Measurements from ENCODE around the gene DMRT3.

Gene DMRT3

GRCh38 chr9:982394-983230 is 6.2 kb downstream of the DMRT3 start:
- no CpG with 5 or more reads among the region's 15 CpGs for WGBS (ENCODE audit: extremely low coverage, insufficient coverage, insufficient read length)
- no peak overlapping the region for H2BK12ac ChIP-seq (ENCODE audit: low read length)
- no peak overlapping the region for H2AFZ ChIP-seq (ENCODE audit: insufficient read depth, low read length, poor library complexity)
- no peaks in the 10 kb centered on the region for H3K9me3 ChIP-seq (ENCODE audit: insufficient read depth, low read depth, low read length)
- H2BK120ac ChIP-seq (ENCODE audit: insufficient read depth, low read length, poor library complexity), result no peak overlapping the region
- no peak overlapping the region for H3K9ac ChIP-seq (ENCODE audit: low read length)
- H3K27me3 ChIP-seq (ENCODE audit: insufficient read depth, low read length), result peaks cover 41% of the 10 kb centered on the region
- no peaks in the 10 kb centered on the region for H3K79me2 ChIP-seq (ENCODE audit: control insufficient read depth, insufficient read depth, low read length, poor library complexity)
- H3K27ac ChIP-seq (ENCODE audit: low read depth, low read length), result no peak overlapping the region
- no peaks in the 10 kb centered on the region for H3K36me3 ChIP-seq (ENCODE audit: control insufficient read depth in 1 of 2, insufficient read depth in 2 of 2, low read length in 2 of 2)
- H3K4me3 ChIP-seq (ENCODE audit: low read depth, low read length), result no peak overlapping the region
- no peak overlapping the region for H2AK5ac ChIP-seq (ENCODE audit: low read length)
- DNase-seq, result peak in 1 of 2 donors; percentile 38
- no peak overlapping the region for H4K91ac ChIP-seq (ENCODE audit: low read depth, low read length)
- H3K23ac ChIP-seq (ENCODE audit: low read length), result no peak overlapping the region
- no peak overlapping the region for H3K4me2 ChIP-seq (ENCODE audit: low read length)
- no peak overlapping the region for H3K14ac ChIP-seq (ENCODE audit: low read length)
- H4K8ac ChIP-seq (ENCODE audit: low read depth, low read length), result no peak overlapping the region
- H4K12ac ChIP-seq (ENCODE audit: low read depth, low read length), result no peak overlapping the region
- H2BK5ac ChIP-seq (ENCODE audit: low read depth, low read length, poor library complexity), result no peak overlapping the region
- H3K4ac ChIP-seq (ENCODE audit: low read depth, low read length), result no peak overlapping the region
- H3K79me1 ChIP-seq (ENCODE audit: low read length), result no peaks in the 10 kb centered on the region
- H3K18ac ChIP-seq (ENCODE audit: low read length), result no peak overlapping the region
- H3K4me1 ChIP-seq (ENCODE audit: control insufficient read depth in 1 of 2, insufficient read depth in 2 of 2, low read length in 2 of 2), result no peaks in the 10 kb centered on the region

GRCh38 chr9:994005-994404 is 17.6 kb downstream of the DMRT3 start:
- no peaks in the 10 kb centered on the region for H3K79me2 ChIP-seq (ENCODE audit: control insufficient read depth, insufficient read depth, low read length, poor library complexity)
- H2AFZ ChIP-seq (ENCODE audit: insufficient read depth, low read length, poor library complexity), result no peak overlapping the region
- H3K4ac ChIP-seq (ENCODE audit: low read depth, low read length), result no peak overlapping the region
- H3K27me3 ChIP-seq (ENCODE audit: insufficient read depth, low read length), result peaks cover 5% of the 10 kb centered on the region
- no peak overlapping the region for H4K8ac ChIP-seq (ENCODE audit: low read depth, low read length)
- no peak overlapping the region for H4K91ac ChIP-seq (ENCODE audit: low read depth, low read length)
- no peak overlapping the region for H2BK12ac ChIP-seq (ENCODE audit: low read length)
- H3K9me3 ChIP-seq (ENCODE audit: insufficient read depth, low read depth, low read length), result peaks cover 3% of the 10 kb centered on the region
- no peak overlapping the region for H3K14ac ChIP-seq (ENCODE audit: low read length)
- H3K9ac ChIP-seq (ENCODE audit: low read length), result no peak overlapping the region
- H3K4me3 ChIP-seq (ENCODE audit: low read depth, low read length), result no peak overlapping the region
- H3K23ac ChIP-seq (ENCODE audit: low read length), result no peak overlapping the region
- DNase-seq, result no peak
- H3K79me1 ChIP-seq (ENCODE audit: low read length), result no peaks in the 10 kb centered on the region
- H4K12ac ChIP-seq (ENCODE audit: low read depth, low read length), result no peak overlapping the region
- no CpG with 5 or more reads among the region's 4 CpGs for WGBS (ENCODE audit: extremely low coverage, insufficient coverage, insufficient read length)
- no peak overlapping the region for H2BK5ac ChIP-seq (ENCODE audit: low read depth, low read length, poor library complexity)
- H3K4me2 ChIP-seq (ENCODE audit: low read length), result no peak overlapping the region
- H2AK5ac ChIP-seq (ENCODE audit: low read length), result no peak overlapping the region
- H3K4me1 ChIP-seq (ENCODE audit: control insufficient read depth in 1 of 2, insufficient read depth in 2 of 2, low read length in 2 of 2), result no peaks in the 10 kb centered on the region
- no peak overlapping the region for H2BK120ac ChIP-seq (ENCODE audit: insufficient read depth, low read length, poor library complexity)
- no peak overlapping the region for H3K18ac ChIP-seq (ENCODE audit: low read length)
- H3K36me3 ChIP-seq (ENCODE audit: control insufficient read depth in 1 of 2, insufficient read depth in 2 of 2, low read length in 2 of 2), result no peaks in the 10 kb centered on the region
- no peak overlapping the region for H3K27ac ChIP-seq (ENCODE audit: low read depth, low read length)

GRCh38 chr9:995192-995591 is 18.7 kb downstream of the DMRT3 start:
- Histone ChIP-seq H3K36me3 (ENCODE audit: control insufficient read depth in 1 of 2, insufficient read depth in 2 of 2, low read length in 2 of 2) (no peaks in the 10 kb centered on the region), H2AK5ac (ENCODE audit: low read length) (no peak overlapping the region), H4K8ac (ENCODE audit: low read depth, low read length) (no peak overlapping the region), H3K14ac (ENCODE audit: low read length) (no peak overlapping the region), H4K91ac (ENCODE audit: low read depth, low read length) (no peak overlapping the region), H3K4ac (ENCODE audit: low read depth, low read length) (no peak overlapping the region), H2AFZ (ENCODE audit: insufficient read depth, low read length, poor library complexity) (no peak overlapping the region), H3K27me3 (ENCODE audit: insufficient read depth, low read length) (peaks cover 3% of the 10 kb centered on the region), H2BK5ac (ENCODE audit: low read depth, low read length, poor library complexity) (no peak overlapping the region), H3K23ac (ENCODE audit: low read length) (no peak overlapping the region), H3K4me1 (ENCODE audit: control insufficient read depth in 1 of 2, insufficient read depth in 2 of 2, low read length in 2 of 2) (no peaks in the 10 kb centered on the region), H4K12ac (ENCODE audit: low read depth, low read length) (no peak overlapping the region), H3K27ac (ENCODE audit: low read depth, low read length) (no peak overlapping the region), H3K18ac (ENCODE audit: low read length) (no peak overlapping the region), H2BK120ac (ENCODE audit: insufficient read depth, low read length, poor library complexity) (no peak overlapping the region), H3K79me2 (ENCODE audit: control insufficient read depth, insufficient read depth, low read length, poor library complexity) (no peaks in the 10 kb centered on the region), H3K4me2 (ENCODE audit: low read length) (no peak overlapping the region), H3K9me3 (ENCODE audit: insufficient read depth, low read depth, low read length) (peaks cover 3% of the 10 kb centered on the region), H2BK12ac (ENCODE audit: low read length) (no peak overlapping the region), H3K79me1 (ENCODE audit: low read length) (no peaks in the 10 kb centered on the region), H3K9ac (ENCODE audit: low read length) (no peak overlapping the region), H3K4me3 (ENCODE audit: low read depth, low read length) (no peak overlapping the region)
- no CpG with 5 or more reads among the region's 4 CpGs for WGBS (ENCODE audit: extremely low coverage, insufficient coverage, insufficient read length)
- DNase-seq, result no peak

- Histone ChIP-seq H3K36me3 (ENCODE audit: control insufficient read depth in 1 of 2, insufficient read depth in 2 of 2, low read length in 2 of 2) (no peaks in the 10 kb centered on the region), H3K23ac (ENCODE audit: low read length) (no peak overlapping the region), H3K27ac (ENCODE audit: low read depth, low read length) (no peak overlapping the region), H3K18ac (ENCODE audit: low read length) (no peak overlapping the region), H4K12ac (ENCODE audit: low read depth, low read length) (no peak overlapping the region), H2BK120ac (ENCODE audit: insufficient read depth, low read length, poor library complexity) (no peak overlapping the region), H3K14ac (ENCODE audit: low read length) (no peak overlapping the region), H3K9me3 (ENCODE audit: insufficient read depth, low read depth, low read length) (peaks cover 3% of the 10 kb centered on the region), H3K4me1 (ENCODE audit: control insufficient read depth in 1 of 2, insufficient read depth in 2 of 2, low read length in 2 of 2) (no peaks in the 10 kb centered on the region), H2BK12ac (ENCODE audit: low read length) (no peak overlapping the region), H3K27me3 (ENCODE audit: insufficient read depth, low read length) (peaks cover 3% of the 10 kb centered on the region), H4K91ac (ENCODE audit: low read depth, low read length) (no peak overlapping the region), H2AFZ (ENCODE audit: insufficient read depth, low read length, poor library complexity) (peak overlapping the region; percentile 38), H4K8ac (ENCODE audit: low read depth, low read length) (no peak overlapping the region), H2BK5ac (ENCODE audit: low read depth, low read length, poor library complexity) (no peak overlapping the region), H3K79me1 (ENCODE audit: low read length) (no peaks in the 10 kb centered on the region), H3K9ac (ENCODE audit: low read length) (no peak overlapping the region), H3K4me3 (ENCODE audit: low read depth, low read length) (no peak overlapping the region), H3K79me2 (ENCODE audit: control insufficient read depth, insufficient read depth, low read length, poor library complexity) (no peaks in the 10 kb centered on the region), H3K4ac (ENCODE audit: low read depth, low read length) (no peak overlapping the region), H2AK5ac (ENCODE audit: low read length) (no peak overlapping the region), H3K4me2 (ENCODE audit: low read length) (no peak overlapping the region)
- WGBS (ENCODE audit: extremely low coverage, insufficient coverage, insufficient read length), result no CpG with 5 or more reads among the region's 3 CpGs
- peak in 1 of 2 donors; percentile 30 for DNase-seq
Measured at GRCh38 chr9:995781-996180, 19.3 kb downstream of the DMRT3 start.
